ENCODE results near the gene SUGP1. TPM values are rescaled to one million over a fixed set of nuclear protein-coding genes. Genes with fewer than 3 reads are reported as not detected.

Gene SUGP1
- polyA plus RNA-seq, 1 donor (not counting 4 experiments of a cell fraction or from before 2014, with no cell fraction given): 28.6 TPM

- no peaks in the 10 kb centered on the region for H3K9me3 ChIP-seq (ENCODE audit: control insufficient read depth, low read depth, low read length)
- TF ChIP-seq EZH2 (IDR thresholded peaks at IDR 0.05; ENCODE audit: low read length) (no peak), CTCF (optimal IDR thresholded peaks at IDR 0.05 in 1 of 3, IDR thresholded peaks at IDR 0.05 in 1 of 3, conservative IDR thresholded peaks at IDR 0.05 in 1 of 3; ENCODE audit: extremely low read depth in 1 of 3, insufficient read depth in 2 of 3, low read length in 3 of 3) (no peak)
- no peak overlapping the region for H3K4me3 ChIP-seq (ENCODE audit: control insufficient read depth in 2 of 3, extremely low read depth in 1 of 3, insufficient read depth in 2 of 3, low read depth in 1 of 3, low read length in 3 of 3)
- no peak overlapping the region for H3K9ac ChIP-seq (ENCODE audit: control insufficient read depth, extremely low read depth, insufficient read depth, low read length)
- peaks cover 25% of the 10 kb centered on the region for H3K27me3 ChIP-seq (ENCODE audit: control insufficient read depth, extremely low read depth, insufficient read depth, low read length)
- H3K79me2 ChIP-seq (ENCODE audit: control insufficient read depth, insufficient read depth, low read length): no peaks in the 10 kb centered on the region
- no peaks in the 10 kb centered on the region for H3K9me1 ChIP-seq (ENCODE audit: control insufficient read depth, extremely low read depth, insufficient read depth, low read length)
- FAIRE-seq (no peak), DNase-seq (ENCODE audit: low read depth, low spot score) (no peak)
- H3K4me2 ChIP-seq (ENCODE audit: control insufficient read depth, extremely low read depth, insufficient read depth, low read depth, low read length): no peak overlapping the region
- H3K4me1 ChIP-seq (ENCODE audit: control insufficient read depth, extremely low read depth, insufficient read depth, low read length): no peaks in the 10 kb centered on the region
- H2AFZ ChIP-seq (ENCODE audit: control insufficient read depth, low read length): no peak overlapping the region
- H3K27ac ChIP-seq (ENCODE audit: control insufficient read depth, insufficient read depth, low read length): no peak overlapping the region
- H3K36me3 ChIP-seq (ENCODE audit: control insufficient read depth in 2 of 2, extremely low read depth in 1 of 2, insufficient read depth in 2 of 2, low read length in 2 of 2): no peaks in the 10 kb centered on the region
- H4K20me1 ChIP-seq (ENCODE audit: control insufficient read depth, extremely low read depth, insufficient read depth, low read length): no peaks in the 10 kb centered on the region
- dilution Hi-C loops (cut with MboI; ENCODE audit: extremely low pct_ligation_motif_present, low sequenced_read_pairs): no loop called here
Observed at GRCh38 chr19:19267305-19267704, 53.0 kb downstream of the SUGP1 start.

GRCh38 chr19:19263886-19264487, 56.3 kb downstream of the SUGP1 start:
- Histone ChIP-seq H3K4me2 (ENCODE audit: control insufficient read depth, extremely low read depth, insufficient read depth, low read depth, low read length) (no peak overlapping the region), H3K36me3 (ENCODE audit: control insufficient read depth in 2 of 2, extremely low read depth in 1 of 2, insufficient read depth in 2 of 2, low read length in 2 of 2) (no peaks in the 10 kb centered on the region), H3K4me1 (ENCODE audit: control insufficient read depth, extremely low read depth, insufficient read depth, low read length) (no peaks in the 10 kb centered on the region), H3K4me3 (ENCODE audit: control insufficient read depth in 2 of 3, extremely low read depth in 1 of 3, insufficient read depth in 2 of 3, low read depth in 1 of 3, low read length in 3 of 3) (no peak overlapping the region), H4K20me1 (ENCODE audit: control insufficient read depth, extremely low read depth, insufficient read depth, low read length) (no peaks in the 10 kb centered on the region), H3K9me1 (ENCODE audit: control insufficient read depth, extremely low read depth, insufficient read depth, low read length) (no peaks in the 10 kb centered on the region), H3K9me3 (ENCODE audit: control insufficient read depth, low read depth, low read length) (no peaks in the 10 kb centered on the region), H3K27ac (ENCODE audit: control insufficient read depth, insufficient read depth, low read length) (no peak overlapping the region), H3K27me3 (ENCODE audit: control insufficient read depth, extremely low read depth, insufficient read depth, low read length) (peaks cover 38% of the 10 kb centered on the region), H3K79me2 (ENCODE audit: control insufficient read depth, insufficient read depth, low read length) (no peaks in the 10 kb centered on the region), H2AFZ (ENCODE audit: control insufficient read depth, low read length) (no peak overlapping the region), H3K9ac (ENCODE audit: control insufficient read depth, extremely low read depth, insufficient read depth, low read length) (no peak overlapping the region)
- DNase-seq (ENCODE audit: low read depth, low spot score) (no peak), FAIRE-seq (no peak)
- no peak for TF ChIP-seq EZH2 (IDR thresholded peaks at IDR 0.05; ENCODE audit: low read length)
- no peak for TF ChIP-seq CTCF (optimal IDR thresholded peaks at IDR 0.05 in 1 of 3, IDR thresholded peaks at IDR 0.05 in 1 of 3, conservative IDR thresholded peaks at IDR 0.05 in 1 of 3; ENCODE audit: extremely low read depth in 1 of 3, insufficient read depth in 2 of 3, low read length in 3 of 3)
- dilution Hi-C loops (cut with MboI; ENCODE audit: extremely low pct_ligation_motif_present, low sequenced_read_pairs): no loop called here
